Measurements from ENCODE around the gene PTPN23.
"Not testable (repeated sequence)": the region's sequence is repeated elsewhere in the genome, so short reads cannot be mapped to it uniquely, and the experiment has no call there.

The PTPN23 gene

DNA sequence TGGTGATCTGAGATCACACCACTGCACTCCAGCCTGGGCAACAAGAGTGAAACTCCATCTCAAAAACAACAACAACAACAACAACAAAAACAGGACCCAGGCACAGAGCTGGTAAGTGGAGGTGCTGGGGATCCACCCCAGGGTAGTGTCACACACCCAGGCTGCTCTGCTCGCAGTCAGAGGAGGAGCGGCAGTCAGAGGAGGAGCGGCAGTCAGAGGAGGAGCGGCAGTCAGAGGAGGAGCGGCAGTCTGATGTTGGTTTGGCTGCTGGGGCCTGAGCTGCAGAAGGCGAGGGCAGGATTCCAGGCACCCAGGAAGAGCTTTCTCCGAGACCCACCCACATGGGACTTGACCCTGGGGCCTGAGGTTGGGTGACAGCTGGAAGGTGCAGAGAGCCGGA lies 10.8 kb upstream of the PTPN23 start:
- DNase-seq (ENCODE audit: low read depth), result not testable (repeated sequence)

DNA sequence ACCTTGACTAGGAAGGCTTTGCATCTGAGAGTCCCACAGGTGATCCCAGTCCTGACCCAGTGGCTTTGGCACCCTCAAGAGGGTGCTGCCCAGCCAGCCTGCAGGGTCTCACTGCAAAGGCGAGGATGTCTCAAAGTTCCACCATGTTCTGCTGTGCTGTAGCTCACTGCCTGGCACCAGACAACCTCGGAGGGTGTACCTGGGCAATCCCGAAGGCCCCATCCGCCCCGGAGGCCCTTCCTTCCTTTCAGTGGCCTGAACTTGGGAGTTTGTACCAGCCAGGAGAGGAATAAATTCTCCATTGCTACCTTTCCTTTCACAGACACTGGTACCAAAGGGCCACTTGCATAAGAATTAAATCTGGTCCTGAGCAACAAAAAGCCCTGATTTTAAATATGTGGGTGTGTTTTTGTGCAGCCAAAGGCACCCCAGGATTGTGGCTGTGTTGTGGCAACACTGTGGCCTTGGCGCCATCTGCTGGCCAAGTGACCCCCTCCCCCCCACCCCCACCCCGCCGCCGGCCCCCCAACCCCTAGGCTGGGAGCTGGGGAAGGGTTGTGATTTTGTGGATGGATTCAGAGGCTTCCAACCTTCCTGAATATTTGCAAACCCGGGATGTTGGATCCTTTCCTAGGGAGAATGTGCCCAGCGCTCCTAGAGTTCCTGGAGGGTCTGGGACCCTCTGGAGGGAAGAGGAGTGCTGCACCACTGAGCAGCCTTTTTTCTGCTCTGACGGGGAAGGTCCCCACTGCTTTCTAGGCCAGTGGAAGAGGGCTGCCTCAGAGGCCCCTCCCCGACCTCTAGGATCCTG lies 9.7 kb upstream of the PTPN23 start:
- DNase-seq (ENCODE audit: low read depth), result no peak

DNA sequence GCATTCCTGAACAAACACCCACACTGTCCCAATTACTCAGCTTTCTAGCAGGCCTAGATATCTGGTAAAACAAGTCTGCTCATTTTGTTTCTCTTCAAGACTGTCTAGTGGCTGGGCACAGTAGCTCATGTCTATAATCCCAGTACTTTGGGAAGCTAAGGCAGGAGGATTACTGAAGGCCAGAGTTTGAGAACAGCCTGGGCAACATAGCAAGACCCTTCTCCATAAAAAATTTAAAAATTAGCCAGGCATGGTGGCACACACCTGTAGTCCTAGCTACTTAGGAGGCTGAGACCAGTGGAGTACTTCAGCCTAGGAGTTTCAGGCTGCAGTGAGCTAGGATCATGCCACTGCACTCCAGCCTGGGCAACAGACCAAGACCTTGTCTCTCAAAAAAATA lies 6.2 kb upstream of the PTPN23 start:
- DNase-seq (ENCODE audit: low read depth), result no peak

DNA sequence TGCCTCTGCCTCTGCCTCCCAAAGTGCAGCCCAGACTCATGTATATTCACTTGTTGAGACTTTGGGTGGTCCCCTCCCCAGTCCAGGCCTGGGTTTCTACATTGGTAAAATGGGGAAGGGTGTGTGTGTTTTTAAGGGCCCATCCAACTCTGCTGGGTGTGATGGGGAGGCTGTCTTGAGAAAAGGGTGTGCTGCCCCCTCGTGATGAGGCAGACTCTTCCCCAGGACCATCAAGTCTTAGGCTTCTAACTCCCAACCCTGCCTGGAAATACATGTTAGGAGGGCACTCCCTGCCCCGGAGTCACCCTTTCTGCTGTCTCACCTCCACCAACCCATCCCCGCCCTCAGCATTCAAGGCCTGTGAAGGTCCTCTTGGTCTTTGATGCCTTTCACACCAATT lies 4.4 kb upstream of the PTPN23 start:
- DNase-seq (ENCODE audit: low read depth), result no peak

DNA sequence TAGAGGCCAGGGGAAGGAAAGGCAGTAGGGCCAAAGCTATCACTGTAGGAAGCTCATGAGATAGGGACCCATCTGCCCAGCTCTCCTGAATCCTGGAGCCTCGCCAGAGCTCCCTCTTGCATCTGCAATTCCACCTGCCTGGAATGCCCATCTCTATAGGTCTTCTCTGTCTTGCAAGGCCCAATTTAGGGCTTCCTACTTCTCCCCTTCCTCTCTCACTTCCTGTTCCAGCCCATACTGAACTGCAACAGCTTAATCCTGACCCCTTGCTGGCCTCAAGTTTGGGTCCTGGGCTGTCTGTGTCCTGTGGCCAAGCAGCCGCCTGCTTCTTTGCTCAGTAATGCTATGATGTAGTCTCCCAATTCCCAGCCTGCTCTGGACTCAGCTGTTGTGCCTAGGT lies 3.6 kb upstream of the PTPN23 start:
- DNase-seq (ENCODE audit: low read depth), result no peak

DNA sequence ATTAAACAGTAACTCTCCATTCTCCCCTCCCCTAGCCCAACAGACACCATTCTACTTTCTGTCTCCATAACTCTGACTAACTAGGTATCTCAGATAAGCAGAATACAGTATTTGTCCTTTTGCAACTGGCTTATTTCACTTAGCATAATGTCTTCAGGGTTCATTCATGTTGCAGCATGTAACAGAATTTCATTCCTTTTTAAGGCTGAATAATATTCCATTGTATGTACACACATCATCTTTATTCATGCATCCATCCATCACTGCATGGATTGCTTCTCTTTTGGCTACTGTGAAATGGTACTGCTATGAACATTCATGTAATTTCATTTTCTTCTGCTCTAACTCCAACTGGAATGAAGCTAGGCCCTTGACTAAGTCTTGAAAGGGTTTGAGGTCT lies 2.0 kb upstream of the PTPN23 start:
- no peak for DNase-seq (ENCODE audit: low read depth)

DNA sequence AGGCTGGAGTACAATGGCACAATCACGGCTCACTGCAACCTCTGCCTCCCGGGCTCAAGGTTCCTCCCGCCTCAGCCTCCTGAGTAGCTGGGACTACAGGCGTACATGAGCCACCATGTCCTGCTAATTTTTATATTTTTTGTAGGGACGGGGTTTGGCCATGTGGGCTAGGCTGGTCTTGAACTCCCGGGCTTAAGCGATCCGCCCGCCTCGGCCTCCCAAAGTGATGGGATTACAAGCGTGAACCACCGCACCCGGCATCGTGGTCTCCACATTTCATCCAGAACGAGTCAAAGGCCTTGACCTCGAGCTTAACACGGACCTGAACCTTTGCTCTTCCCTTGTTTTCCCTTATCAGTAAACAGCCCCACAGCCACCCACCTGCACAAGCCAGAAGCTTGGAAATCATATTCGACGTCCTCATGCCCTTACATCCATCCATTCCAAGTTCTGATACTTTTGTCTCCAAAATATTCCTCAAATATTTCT lies 1.4 kb upstream of the PTPN23 start:
- no peak for DNase-seq (ENCODE audit: low read depth)

DNA sequence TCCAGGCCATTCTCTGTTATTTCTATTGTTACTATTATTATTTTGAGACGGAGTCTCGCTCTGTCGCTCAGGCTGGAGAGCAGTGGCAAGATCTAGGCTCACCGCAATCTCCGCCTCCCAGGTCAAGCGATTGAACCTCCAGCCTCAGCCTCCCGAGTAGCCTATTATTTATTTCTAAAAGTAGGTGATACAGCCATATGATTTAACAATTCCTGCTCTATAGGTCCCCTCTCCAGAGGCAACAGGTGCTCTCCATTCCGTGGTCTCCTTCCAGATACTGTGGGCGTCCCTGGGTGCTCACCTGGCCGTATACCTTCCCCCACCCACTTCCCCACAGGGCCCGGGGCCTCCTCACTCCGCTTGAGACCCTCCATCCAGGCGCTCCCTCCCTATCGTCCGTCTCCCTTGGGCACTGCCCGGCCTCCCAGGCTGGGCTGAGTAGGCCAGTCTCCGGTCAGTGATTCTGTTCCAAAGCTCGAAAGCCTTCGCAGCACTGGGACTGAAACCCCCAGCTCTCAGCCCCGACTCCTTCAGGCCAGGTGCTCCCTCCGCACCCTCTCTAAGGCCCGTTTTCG lies 708 bp upstream of the PTPN23 start:
- DNase-seq (ENCODE audit: low read depth), result no peak

DNA sequence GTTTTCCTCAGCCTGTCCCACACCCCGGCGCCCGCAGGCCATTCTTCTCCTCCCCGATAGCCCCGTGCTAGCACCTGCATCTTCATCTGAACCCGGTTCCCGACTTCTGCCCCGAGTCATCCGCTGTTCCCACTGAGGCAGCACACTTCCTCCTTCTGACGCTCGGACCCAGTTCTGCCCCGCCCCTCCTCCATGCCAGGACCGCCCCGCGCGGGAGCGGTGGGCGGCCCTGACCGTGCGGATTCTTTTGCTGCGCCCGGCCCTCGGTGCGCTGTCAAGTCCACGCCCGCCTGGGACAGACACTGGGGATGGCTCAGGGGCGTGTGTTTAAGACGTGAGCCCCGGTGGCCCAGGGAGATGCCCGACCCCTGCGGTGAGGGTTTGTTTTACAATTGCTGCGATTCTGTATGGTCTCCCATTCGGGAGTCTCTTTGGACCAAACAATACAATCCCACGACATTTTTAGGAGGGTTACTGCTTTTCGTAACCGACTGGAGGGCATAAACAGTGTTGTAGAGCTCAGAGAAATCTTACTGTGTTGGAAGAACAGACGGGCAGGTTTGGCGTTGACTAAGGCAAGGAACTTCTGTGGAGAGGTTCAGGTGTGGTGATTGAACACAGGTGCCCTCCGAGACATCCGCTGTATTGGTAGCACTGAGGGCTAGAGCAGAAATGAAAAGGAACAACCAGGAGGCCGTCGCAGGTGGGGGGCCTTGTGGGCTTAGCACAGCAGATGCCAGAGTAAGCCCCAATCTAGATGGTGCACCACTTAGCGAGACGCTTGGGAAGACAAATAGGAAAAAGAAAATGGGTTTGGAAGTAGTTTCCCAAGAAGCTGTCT lies 716 bp downstream of the PTPN23 start:
- DNase-seq (ENCODE audit: low read depth), result peak; percentile 53

DNA sequence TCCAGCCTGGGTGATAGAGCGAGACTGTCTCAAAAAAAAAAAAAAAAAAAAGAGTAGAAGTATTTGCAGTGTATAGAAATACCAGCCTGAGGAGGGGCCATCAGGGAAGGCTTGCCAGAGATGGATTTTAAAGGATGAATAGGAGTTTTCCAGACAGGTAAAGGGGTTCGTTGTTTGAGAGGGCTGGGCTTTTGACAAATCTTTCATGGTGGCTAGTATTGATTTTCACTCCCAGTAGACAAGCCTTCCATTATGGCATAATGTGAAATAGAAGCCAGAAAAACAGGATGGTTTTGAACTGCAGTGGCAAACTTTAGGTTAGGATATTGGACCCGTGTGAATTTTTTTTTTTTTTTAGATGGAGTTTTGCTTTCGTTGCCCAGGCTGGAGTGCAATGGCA lies 3.6 kb downstream of the PTPN23 start:
- DNase-seq (ENCODE audit: low read depth), result no peak

DNA sequence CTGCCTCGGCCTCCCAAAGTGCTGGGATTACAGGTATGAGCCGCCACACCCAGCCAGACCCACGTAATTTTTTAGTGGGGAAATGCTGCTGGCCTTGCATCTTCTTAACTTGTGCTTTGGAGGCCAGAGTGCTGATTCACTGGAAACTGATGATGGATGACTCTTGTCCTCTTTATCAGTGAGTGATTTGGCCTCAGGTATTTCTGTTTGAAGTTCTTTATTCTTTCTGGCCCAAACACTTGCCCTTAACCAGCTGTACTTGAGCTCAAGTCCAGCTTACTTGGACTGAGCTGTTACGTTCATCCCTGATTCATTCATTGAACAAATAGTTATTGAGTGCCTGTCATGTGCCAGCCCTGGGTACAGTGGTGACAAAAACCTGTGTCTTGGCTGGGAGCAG lies 4.2 kb downstream of the PTPN23 start:
- no peak for DNase-seq (ENCODE audit: low read depth)

DNA sequence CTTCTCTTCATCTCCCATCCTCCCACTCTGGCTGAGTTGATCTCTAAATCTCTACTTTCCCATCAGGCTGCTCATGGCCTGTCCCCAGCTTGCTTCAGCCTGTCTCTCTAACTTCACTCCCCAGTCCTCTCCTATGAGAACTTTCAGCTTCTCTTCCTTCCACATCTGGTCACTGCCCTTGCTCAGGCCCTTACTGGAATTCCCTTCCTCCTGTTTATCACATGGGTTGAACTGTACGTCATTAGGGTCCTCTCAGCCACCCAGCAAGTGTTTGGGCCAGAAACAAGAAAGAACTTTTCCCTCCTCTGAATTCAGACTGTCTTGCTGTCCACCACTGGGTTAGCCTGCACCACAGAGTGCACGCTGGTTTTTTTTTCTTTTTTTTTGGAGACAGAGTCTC lies 5.0 kb downstream of the PTPN23 start:
- DNase-seq (ENCODE audit: low read depth), result no peak

DNA sequence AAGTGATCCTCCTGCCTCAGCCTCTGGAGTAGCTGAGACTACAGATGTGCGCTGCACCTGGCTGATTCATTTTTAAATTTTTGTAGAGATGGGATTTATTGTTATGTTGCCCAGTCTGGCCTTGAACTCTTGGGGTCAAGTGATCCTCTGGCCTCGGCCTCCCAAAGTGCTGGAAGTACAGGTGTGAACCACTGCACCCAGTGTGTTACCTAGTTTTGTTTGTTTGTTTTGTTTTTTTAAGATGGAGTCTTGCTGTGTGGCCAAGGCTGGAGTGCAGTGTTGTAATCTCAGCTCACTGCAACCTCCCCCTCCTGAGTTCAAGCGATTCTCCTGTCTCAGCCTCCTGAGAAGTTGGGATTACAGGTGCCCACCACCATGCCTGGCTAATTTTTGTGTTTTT lies 12.1 kb downstream of the PTPN23 start:
- no peak for DNase-seq (ENCODE audit: low read depth)

DNA sequence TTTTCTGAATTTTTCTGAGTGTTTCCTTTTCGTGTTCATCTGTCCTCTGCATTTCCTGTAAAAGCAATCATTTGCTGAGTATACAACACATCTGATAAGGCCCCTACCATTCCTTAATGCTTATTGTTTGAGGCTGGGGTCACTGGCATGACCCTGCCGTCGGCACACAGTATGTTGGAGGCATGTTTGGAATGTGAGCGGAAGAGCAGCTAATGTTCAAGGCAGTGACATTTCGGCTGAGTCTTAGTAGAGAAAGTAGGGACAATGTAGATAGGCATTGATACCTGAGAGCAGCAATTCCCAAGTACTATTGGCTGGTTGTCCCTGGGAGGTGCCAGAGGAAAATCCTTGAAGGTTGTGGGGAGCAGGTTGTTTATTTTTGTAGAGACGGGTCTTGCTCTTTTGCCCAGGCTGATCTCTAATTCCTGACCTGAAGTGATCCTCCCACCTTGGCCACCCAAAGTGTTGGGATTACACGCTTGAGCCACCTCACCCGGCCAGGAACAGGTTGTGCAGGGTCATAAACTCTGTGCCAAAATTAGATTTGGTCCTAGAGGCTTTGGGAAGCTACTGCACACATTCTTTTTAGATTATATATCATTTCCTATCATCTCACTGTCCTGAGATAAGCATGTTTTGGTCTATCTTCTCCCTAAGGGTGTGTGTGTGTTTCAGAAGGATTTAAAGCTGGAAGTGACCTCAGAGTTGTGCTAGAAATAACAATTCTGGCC lies 13.5 kb downstream of the PTPN23 start:
- DNase-seq (ENCODE audit: low read depth), result no peak

DNA sequence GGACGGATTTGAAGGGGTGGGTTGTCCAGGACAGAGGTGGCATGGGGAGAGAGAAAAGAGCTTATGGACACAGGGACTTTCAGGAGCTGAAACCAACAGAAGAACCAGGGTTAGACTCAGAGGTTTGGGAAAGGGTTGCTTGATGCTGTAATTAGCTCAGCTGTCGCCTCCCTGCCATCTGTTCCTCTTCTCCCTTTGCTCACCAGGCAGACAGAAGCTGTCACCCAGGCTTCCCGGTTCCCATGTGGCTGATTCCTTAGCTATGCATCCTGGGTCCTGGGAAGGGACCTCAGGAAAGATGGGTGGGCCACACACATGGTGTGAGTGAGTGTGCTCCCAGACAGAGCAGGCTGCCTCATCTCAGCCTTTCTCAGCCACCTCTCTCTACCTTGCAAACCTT lies 14.1 kb downstream of the PTPN23 start:
- no peak for DNase-seq (ENCODE audit: low read depth)

DNA sequence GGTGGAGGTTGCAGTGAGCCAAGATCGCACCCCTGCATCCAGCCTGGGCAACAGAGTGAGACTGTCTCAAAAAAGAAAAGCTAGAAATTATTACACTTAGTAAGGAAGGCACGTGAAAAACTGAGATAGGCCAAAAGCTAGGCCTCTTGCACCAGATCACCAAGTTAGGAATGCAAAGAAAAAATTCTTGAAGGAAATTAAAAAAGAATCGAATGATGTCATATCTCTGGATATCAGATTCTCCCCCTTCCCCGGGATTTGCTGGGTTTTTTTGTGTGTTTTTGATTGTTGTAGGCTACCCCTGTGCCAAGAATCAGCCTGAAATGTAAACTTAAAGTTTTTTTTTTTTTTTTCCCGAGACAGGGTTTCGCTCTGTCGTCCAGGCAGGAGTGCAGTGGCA lies 17.4 kb downstream of the PTPN23 start:
- DNase-seq (ENCODE audit: low read depth), result no peak

DNA sequence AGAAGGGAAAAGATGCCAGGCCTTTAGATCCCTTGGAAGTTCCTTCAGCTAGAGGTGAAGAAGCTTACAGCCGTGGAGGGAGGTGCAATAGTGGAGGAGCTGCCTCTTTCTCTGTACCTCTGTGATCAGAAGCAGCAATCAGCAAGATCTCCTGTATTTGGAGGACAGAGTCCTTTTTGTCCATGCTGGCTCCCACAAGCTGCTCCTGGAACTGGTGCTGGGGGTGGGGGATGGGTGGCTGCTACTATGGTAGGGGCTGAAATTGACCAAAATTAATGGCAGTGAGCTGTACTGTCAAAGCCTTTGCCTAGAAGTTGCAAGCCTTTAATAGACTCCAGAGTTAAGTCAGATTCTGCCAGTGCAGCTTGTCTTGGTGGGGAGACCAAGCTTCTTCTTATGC lies 18.2 kb downstream of the PTPN23 start:
- DNase-seq (ENCODE audit: low read depth), result no peak

DNA sequence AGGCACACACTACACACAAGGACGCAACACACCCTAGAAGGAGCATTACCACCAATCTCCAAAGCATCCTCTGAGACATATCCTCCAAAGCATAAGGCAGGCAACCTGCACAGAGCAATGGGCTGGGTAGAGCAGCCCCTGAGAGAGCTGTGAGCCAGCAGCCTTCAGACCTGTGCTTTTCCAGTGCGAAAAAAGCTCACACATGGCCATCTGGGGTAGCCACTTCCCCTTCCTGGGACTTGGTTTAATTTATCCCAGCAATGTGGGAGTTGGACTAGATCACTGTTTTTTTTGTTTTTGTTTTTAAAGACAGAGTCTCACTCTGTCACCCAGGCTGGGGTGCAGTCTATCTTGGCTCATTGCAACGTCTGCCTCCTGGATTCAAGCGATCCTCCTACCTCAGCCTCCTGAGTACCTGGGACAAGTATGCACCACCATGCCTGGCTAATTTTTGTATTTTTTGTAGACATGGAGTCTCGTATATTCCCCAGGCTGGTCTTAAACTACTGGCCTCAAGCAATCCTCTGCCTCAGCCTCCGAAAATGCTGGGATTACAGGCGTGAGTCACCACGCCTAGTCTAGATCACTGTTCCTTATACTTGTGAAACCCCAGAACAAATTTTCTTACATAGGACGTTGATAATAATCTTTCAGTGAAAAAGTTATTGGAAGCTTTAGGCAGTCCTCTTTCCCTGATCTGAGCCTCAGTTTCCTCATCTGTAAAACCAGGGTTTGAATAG lies 18.9 kb downstream of the PTPN23 start:
- DNase-seq (ENCODE audit: low read depth), result no peak

DNA sequence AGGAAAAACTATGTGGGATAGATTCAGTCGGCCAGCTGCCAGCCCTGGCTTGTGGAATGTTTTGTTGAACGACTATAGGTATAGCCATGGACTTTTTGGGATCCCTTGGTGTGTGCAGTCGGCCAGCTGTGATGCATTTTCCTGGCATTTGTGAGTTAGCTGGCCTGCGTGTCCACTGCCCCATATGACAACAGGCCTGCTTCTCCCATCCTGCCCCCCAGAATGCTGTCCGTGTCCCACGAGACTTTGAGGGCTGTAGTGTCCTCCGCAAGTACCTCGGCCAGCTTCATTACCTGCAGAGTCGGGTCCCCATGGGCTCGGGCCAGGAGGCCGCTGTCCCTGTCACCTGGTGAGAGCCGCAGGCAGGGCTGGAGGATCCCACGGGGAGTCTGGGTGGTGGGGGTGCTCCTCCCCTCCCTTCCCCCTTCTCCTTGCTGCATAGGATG lies 23.6 kb downstream of the PTPN23 start:
- no peak for DNase-seq (ENCODE audit: low read depth)

DNA sequence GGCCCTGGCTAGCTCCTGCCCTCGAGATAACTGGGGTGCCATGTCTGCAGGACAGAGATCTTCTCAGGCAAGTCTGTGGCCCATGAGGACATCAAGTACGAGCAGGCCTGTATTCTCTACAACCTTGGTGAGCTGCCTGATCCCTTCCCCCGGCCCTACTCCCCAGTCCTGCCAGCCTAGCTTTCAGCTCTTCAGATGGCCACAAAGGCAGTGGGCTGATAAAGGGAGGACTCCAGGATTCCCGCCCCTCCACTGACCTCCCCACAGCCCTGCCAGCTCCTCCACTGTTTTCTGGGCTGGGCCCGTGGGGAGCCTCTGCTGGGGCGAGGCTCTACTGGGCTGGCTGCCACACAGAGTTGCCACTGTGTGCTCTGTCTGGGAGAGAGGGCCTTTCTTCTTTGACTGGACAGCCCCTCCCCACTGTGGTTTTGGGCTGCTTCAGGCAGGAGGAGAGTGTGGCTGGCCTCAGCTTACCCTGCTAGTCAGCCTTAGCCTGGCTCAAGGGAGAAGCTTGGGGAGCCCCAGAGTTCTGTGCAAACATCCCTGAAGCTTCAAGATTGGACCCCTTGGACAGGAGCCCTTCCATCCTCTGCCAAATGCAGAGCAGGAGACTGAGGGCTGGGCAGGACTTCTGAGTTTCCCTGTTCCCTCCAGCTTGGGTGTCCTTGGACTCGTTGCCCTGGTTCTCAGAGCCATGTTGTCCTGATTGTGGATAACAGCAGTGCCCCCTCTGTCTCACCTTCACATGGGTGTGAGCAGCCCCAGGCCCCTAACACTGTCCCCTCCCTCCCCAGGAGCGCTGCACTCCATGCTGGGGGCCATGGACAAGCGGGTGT lies 24.4 kb downstream of the PTPN23 start:
- DNase-seq (ENCODE audit: low read depth), result no peak

All from activated T-helper 9 cell treated with anti-CD3 and anti-CD28 coated beads, Interleukin-2, amount 50 U/mL, for 16 hours (primary cell).